Ishikawa (cell line): Measurements from ENCODE around the gene ARHGDIA.

Experiments
- CREB1 ChIP-seq: IDR thresholded peaks from 2 replicates; pipeline ENCODE4 v1.6.1; 2012; ENCODE audit warnings: low read depth
- EP300 ChIP-seq: IDR thresholded peaks from 2 replicates; pipeline ENCODE4 v1.6.1; 2012; ENCODE audit warnings: borderline replicate concordance
- FOXM1 ChIP-seq: IDR thresholded peaks from 2 replicates; pipeline ENCODE4 v1.6.1; 2012; ENCODE audit warnings: low read depth, borderline replicate concordance
- NFIC ChIP-seq: IDR thresholded peaks from 2 replicates; pipeline ENCODE4 v1.6.1; 2012
- RAD21 ChIP-seq: IDR thresholded peaks from 2 replicates; pipeline ENCODE4 v1.6.1; 2012; ENCODE audit warnings: low read depth
- REST ChIP-seq: IDR thresholded peaks from 2 replicates; pipeline ENCODE4 v1.6.1; 2012; ENCODE audit warnings: low read depth, mild to moderate bottlenecking
- YY1 ChIP-seq: IDR thresholded peaks from 2 replicates; pipeline ENCODE4 v1.6.1; 2012; ENCODE audit warnings: low read depth

GRCh38 chr17:81909231-81909630 is 38.1 kb upstream of the ARHGDIA start:
- TF ChIP-seq REST (no peak), NFIC (no peak), YY1 (no peak), EP300 (no peak), RAD21 (no peak), FOXM1 (no peak), CREB1 (no peak)
